Mesenchymal stem cell (in vitro differentiated cells and primary cell): ENCODE data around the gene HYDIN.

Experiments
- DNase-seq: peaks from one replicate; pipeline ENCODE4 v3.0.0-alpha.2; 2013
- H2AFZ ChIP-seq: one replicate; pipeline ENCODE4 v1.6.1; 2013; ENCODE audit warnings: low read depth, mild to moderate bottlenecking, control low read depth, inconsistent platforms, low read length, moderate library complexity
- H2AK5ac ChIP-seq: 2 replicates; pipeline ENCODE4 v1.6.1; 2013; ENCODE audit warnings: low read length, moderate library complexity, mild to moderate bottlenecking, inconsistent platforms; ENCODE audit not compliant: severe bottlenecking
- H2BK120ac ChIP-seq: one replicate; pipeline ENCODE4 v1.6.1; 2013; ENCODE audit warnings: low read depth, mild to moderate bottlenecking, inconsistent platforms, low read length, moderate library complexity
- H2BK12ac ChIP-seq, 2 experiments: one replicate each; pipeline ENCODE4 v1.6.1; 2013; ENCODE audit warnings: inconsistent platforms in 2 of 2, low read length in 2 of 2, mild to moderate bottlenecking in 2 of 2, moderate library complexity in 2 of 2, control low read depth in 1 of 2
- H2BK15ac ChIP-seq: one replicate; pipeline ENCODE4 v1.6.1; 2013; ENCODE audit warnings: mild to moderate bottlenecking, low read depth, inconsistent platforms; ENCODE audit not compliant: poor library complexity, severe bottlenecking
- H2BK5ac ChIP-seq: 2 replicates; pipeline ENCODE4 v1.6.1; 2013; ENCODE audit warnings: low read depth, mild to moderate bottlenecking, low read length, control low read depth, inconsistent platforms; ENCODE audit not compliant: poor library complexity, severe bottlenecking
- H3K14ac ChIP-seq, 2 experiments: one replicate each; pipeline ENCODE4 v1.6.1; 2013; ENCODE audit warnings: inconsistent platforms in 2 of 2, low read length in 2 of 2, control low read depth in 1 of 2, mild to moderate bottlenecking in 1 of 2, moderate library complexity in 1 of 2
- H3K18ac ChIP-seq, 2 experiments: one replicate each; pipeline ENCODE4 v1.6.1; 2013; ENCODE audit warnings: inconsistent platforms in 2 of 2, low read length in 2 of 2, control low read depth in 1 of 2, low read depth in 1 of 2, mild to moderate bottlenecking in 1 of 2
- H3K23ac ChIP-seq, 2 experiments: one replicate each; pipeline ENCODE4 v1.6.1; 2013; ENCODE audit warnings: inconsistent platforms in 2 of 2, low read length in 2 of 2, mild to moderate bottlenecking in 2 of 2, moderate library complexity in 2 of 2, control low read depth in 1 of 2
- H3K27ac ChIP-seq: 2 replicates; pipeline ENCODE4 v1.5.1; 2013; ENCODE audit warnings: mild to moderate bottlenecking, moderate library complexity, low read length, control low read depth, inconsistent platforms; ENCODE audit not compliant: poor library complexity, severe bottlenecking
- H3K27me3 ChIP-seq, 2 experiments: 2 replicates each; pipeline versions ENCODE4 v1.6.1 to v1.7.0; 2013; ENCODE audit warnings: low read length in 2 of 2, mild to moderate bottlenecking in 2 of 2, moderate library complexity in 2 of 2, control low read depth in 1 of 2, inconsistent platforms in 1 of 2; ENCODE audit not compliant: control insufficient read depth in 1 of 2, insufficient read depth in 1 of 2
- H3K36me3 ChIP-seq, 2 experiments: 2 replicates each; pipeline versions ENCODE4 v1.6.1 to v1.7.0; 2013; ENCODE audit warnings: low read length in 2 of 2, control low read depth in 1 of 2, inconsistent platforms in 1 of 2, low read depth in 1 of 2, mild to moderate bottlenecking in 1 of 2; ENCODE audit not compliant: insufficient read depth in 2 of 2, control insufficient read depth in 1 of 2
- H3K4ac ChIP-seq, 2 experiments: one replicate each; pipeline ENCODE4 v1.6.1; 2013; ENCODE audit warnings: inconsistent platforms in 2 of 2, low read length in 2 of 2, mild to moderate bottlenecking in 2 of 2, moderate library complexity in 2 of 2, control low read depth in 1 of 2, low read depth in 1 of 2
- H3K4me1 ChIP-seq: 2 replicates; pipeline ENCODE4 v1.6.1; 2013; ENCODE audit warnings: low read depth, low read length, control low read depth; ENCODE audit not compliant: control insufficient read depth, insufficient read depth
- H3K4me2 ChIP-seq: 2 replicates; pipeline ENCODE4 v1.6.1; 2013; ENCODE audit warnings: low read length, mild to moderate bottlenecking, inconsistent platforms; ENCODE audit not compliant: poor library complexity, severe bottlenecking
- H3K4me3 ChIP-seq, 2 experiments: 2 replicates each; pipeline versions ENCODE4 v1.5.1 to v1.7.0; 2013; ENCODE audit warnings: low read length in 2 of 2, mild to moderate bottlenecking in 2 of 2, control low read depth in 1 of 2, low read depth in 1 of 2; ENCODE audit not compliant: insufficient read depth in 1 of 2
- H3K79me1 ChIP-seq: replicated peaks from 2 replicates; pipeline ENCODE4 v1.6.1; 2013; ENCODE audit warnings: mild to moderate bottlenecking, control low read depth, low read length, inconsistent platforms; ENCODE audit not compliant: poor library complexity, severe bottlenecking
- H3K9ac ChIP-seq: 2 replicates; pipeline ENCODE4 v1.7.0; 2013; ENCODE audit warnings: mild to moderate bottlenecking, low read length, moderate library complexity
- H3K9me3 ChIP-seq: 2 replicates; pipeline ENCODE4 v1.7.0; 2013; ENCODE audit warnings: mild to moderate bottlenecking, low read length; ENCODE audit not compliant: control insufficient read depth
- H4K8ac ChIP-seq: one replicate; pipeline ENCODE4 v1.6.1; 2013; ENCODE audit warnings: inconsistent platforms, mild to moderate bottlenecking, low read length, moderate library complexity
- H4K91ac ChIP-seq: one replicate; pipeline ENCODE4 v1.6.1; 2013; ENCODE audit warnings: mild to moderate bottlenecking, low read length, inconsistent platforms
- WGBS: methylation state at CpG from one replicate; pipeline ENCODE4 v1.1.7; 2013; ENCODE audit warnings: mixed read lengths; 5-methylcytosine and 5-hydroxymethylcytosine counted together

HYDIN gene

GRCh38 chr16:71263582-71263981 lies 33.1 kb upstream of the HYDIN start:
- Histone ChIP-seq H2AFZ (no peak overlapping the region), H4K8ac (no peak overlapping the region), H2AK5ac (no peak overlapping the region), H3K4me2 (no peak overlapping the region), H3K4ac (no peak overlapping the region), H3K23ac (no peak overlapping the region), H2BK5ac (no peak overlapping the region), H3K4me1 (no peaks in the 10 kb centered on the region), H3K79me1 (no peaks in the 10 kb centered on the region), H3K18ac (no peak overlapping the region), H4K91ac (no peak overlapping the region), H3K36me3 (no peaks in the 10 kb centered on the region), H3K27me3 (no peaks in the 10 kb centered on the region), H2BK12ac (no peak overlapping the region), H2BK120ac (no peak overlapping the region), H2BK15ac (no peak overlapping the region), H3K9ac (no peak overlapping the region), H3K14ac (no peak overlapping the region), H3K9me3 (no peaks in the 10 kb centered on the region), H3K27ac (no peak overlapping the region), H3K4me3 (no peak overlapping the region)
- 83% methylated on average over 3 of the region's 3 CpGs for whole genome bisulfite sequencing
- no peak for DNase-seq

GRCh38 chr16:71262391-71262790 lies 31.9 kb upstream of the HYDIN start:
- Histone ChIP-seq H4K8ac (no peak overlapping the region), H3K4ac (no peak overlapping the region), H2AFZ (no peak overlapping the region), H3K9me3 (no peaks in the 10 kb centered on the region), H4K91ac (no peak overlapping the region), H2BK5ac (no peak overlapping the region), H2BK120ac (no peak overlapping the region), H2BK12ac (no peak overlapping the region), H3K4me2 (no peak overlapping the region), H3K79me1 (no peaks in the 10 kb centered on the region), H2AK5ac (no peak overlapping the region), H3K27ac (no peak overlapping the region), H3K23ac (no peak overlapping the region), H3K18ac (no peak overlapping the region), H3K27me3 (no peaks in the 10 kb centered on the region), H2BK15ac (no peak overlapping the region), H3K4me1 (no peaks in the 10 kb centered on the region), H3K14ac (no peak overlapping the region), H3K4me3 (no peak overlapping the region), H3K36me3 (no peaks in the 10 kb centered on the region), H3K9ac (no peak overlapping the region)
- 88% methylated on average over 4 of the region's 5 CpGs for WGBS
- no peak for DNase-seq

- no peaks in the 10 kb centered on the region for H3K4me1 ChIP-seq
- H3K79me1 ChIP-seq, result no peaks in the 10 kb centered on the region
- H2AK5ac ChIP-seq, result no peak overlapping the region
- no peak overlapping the region for H3K18ac ChIP-seq
- no peak overlapping the region for H3K4me3 ChIP-seq
- no peak overlapping the region for H2AFZ ChIP-seq
- H3K23ac ChIP-seq, result no peak overlapping the region
- H4K91ac ChIP-seq, result no peak overlapping the region
- DNase-seq, result no peak
- H2BK120ac ChIP-seq, result no peak overlapping the region
- H3K9ac ChIP-seq, result no peak overlapping the region
- H3K4me2 ChIP-seq, result no peak overlapping the region
- H3K27me3 ChIP-seq, result no peaks in the 10 kb centered on the region
- no peak overlapping the region for H2BK5ac ChIP-seq
- H3K4ac ChIP-seq, result no peak overlapping the region
- H3K9me3 ChIP-seq, result no peaks in the 10 kb centered on the region
- H3K27ac ChIP-seq, result no peak overlapping the region
- no peak overlapping the region for H4K8ac ChIP-seq
- H3K14ac ChIP-seq, result no peak overlapping the region
- no peaks in the 10 kb centered on the region for H3K36me3 ChIP-seq
- no peak overlapping the region for H2BK12ac ChIP-seq
- H2BK15ac ChIP-seq, result no peak overlapping the region
These were observed 30.5 kb upstream of the HYDIN start for GRCh38 chr16:71260995-71261394.

- Histone ChIP-seq H2AK5ac (no peak overlapping the region), H3K27me3 (no peaks in the 10 kb centered on the region), H3K27ac (no peak overlapping the region), H3K4me1 (no peaks in the 10 kb centered on the region), H3K4me3 (no peak overlapping the region), H3K36me3 (no peaks in the 10 kb centered on the region), H2AFZ (no peak overlapping the region), H2BK15ac (no peak overlapping the region), H3K18ac (no peak overlapping the region), H3K9ac (no peak overlapping the region), H4K91ac (no peak overlapping the region), H3K4ac (no peak overlapping the region), H4K8ac (no peak overlapping the region), H2BK120ac (no peak overlapping the region), H3K9me3 (no peaks in the 10 kb centered on the region), H3K23ac (no peak overlapping the region), H3K79me1 (no peaks in the 10 kb centered on the region), H3K4me2 (no peak overlapping the region), H3K14ac (no peak overlapping the region), H2BK12ac (no peak overlapping the region), H2BK5ac (no peak overlapping the region)
- 72% methylated on average over 5 of the region's 5 CpGs for WGBS
- DNase-seq, result no peak
These were observed 28.6 kb upstream of the HYDIN start for GRCh38 chr16:71259086-71259485.
